Measurements from ENCODE around the gene MRPS18A.
"Not testable (repeated sequence)": the region's sequence is repeated elsewhere in the genome, so short reads cannot be mapped to it uniquely, and the experiment has no call there.

The MRPS18A gene

DNA sequence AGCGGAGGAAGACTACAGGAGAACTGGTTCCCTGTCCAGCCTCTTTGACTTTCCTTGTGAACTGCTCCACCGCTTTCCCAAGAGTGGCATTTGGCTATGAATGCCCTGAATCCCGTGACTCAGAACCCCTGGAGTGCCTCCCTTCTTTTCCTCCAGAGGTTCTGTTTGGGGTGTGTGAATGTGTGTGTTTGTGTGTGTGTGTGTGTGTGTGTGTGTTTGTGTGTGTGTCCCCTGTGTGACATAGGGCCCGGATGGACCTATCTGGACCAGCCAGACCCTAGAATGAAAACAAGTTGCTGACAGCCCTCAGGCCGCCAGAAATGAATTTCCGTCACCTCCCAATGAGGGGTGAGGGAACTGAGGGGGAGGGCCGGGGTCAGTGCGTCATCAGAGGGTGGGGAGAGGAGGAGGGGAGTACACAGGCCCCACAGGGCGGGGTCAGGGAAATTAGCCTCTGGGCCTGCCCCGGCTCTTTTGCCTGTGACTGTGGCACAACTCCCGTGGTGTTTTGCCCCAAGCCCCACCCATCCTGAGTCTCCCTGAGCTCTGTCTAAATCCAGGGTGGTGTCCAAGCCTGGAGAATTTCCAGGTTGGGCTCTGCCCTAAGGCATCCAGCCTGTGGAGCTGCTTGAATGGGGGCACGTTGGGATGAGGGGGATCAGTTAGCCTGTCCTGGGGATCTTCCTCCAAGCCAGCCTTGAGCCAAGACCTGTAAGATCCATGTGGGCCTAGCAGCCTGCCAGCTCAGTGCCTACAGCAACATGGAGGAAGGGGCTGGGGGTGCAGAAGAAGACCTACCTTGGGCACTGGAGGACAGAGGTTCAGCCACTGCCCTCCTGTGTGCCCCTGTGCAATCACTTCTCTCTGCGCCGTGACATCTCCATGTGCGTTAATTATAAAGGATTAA lies 15.2 kb upstream of the MRPS18A start:
- no peak overlapping the region for H3K4me3 ChIP-seq (ENCODE audit: insufficient read length, low read depth)
- no peaks in the 10 kb centered on the region for H3K36me3 ChIP-seq (ENCODE audit: insufficient read depth, insufficient read length, low read length)
- DNase-seq (ENCODE audit: low read depth, low spot score), result peak; percentile 91
- no peaks in the 10 kb centered on the region for H3K9me3 ChIP-seq (ENCODE audit: insufficient read depth, low read length)
- peaks cover 8% of the 10 kb centered on the region for H3K4me1 ChIP-seq (ENCODE audit: insufficient read depth, insufficient read length)
- TF ChIP-seq YY1 (IDR thresholded peaks at IDR 0.05; ENCODE audit: insufficient read depth, insufficient read length) (no peak), SUZ12 (IDR thresholded peaks at IDR 0.05; ENCODE audit: extremely low read depth, insufficient read depth, insufficient read length) (no peak), ZNF274 (IDR thresholded peaks at IDR 0.05; ENCODE audit: low read depth, low read length) (no peak)
- peak overlapping the region; percentile 38 for H3K9ac ChIP-seq (ENCODE audit: insufficient read length, low read depth)
- H3K27me3 ChIP-seq (ENCODE audit: insufficient read depth, insufficient read length), result no peaks in the 10 kb centered on the region

DNA sequence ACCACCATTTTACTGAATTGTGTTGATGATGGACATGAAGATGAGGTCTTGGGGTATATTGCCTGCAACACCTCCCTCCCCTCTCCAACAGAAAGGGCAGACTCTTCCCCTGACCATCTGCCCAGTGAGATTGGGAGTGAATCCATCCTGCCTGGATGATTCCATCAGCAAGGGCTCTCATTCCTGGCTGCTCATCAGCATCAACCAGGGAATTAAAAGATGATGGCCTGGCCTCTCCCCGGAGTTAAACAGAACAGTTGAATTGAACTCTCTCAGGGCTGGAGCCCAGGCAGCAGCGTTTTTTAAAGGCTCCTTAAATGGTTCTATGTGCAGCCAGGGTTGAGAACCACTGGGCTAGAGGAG lies 14.6 kb upstream of the MRPS18A start:
- TF ChIP-seq ZNF274 (IDR thresholded peaks at IDR 0.05; ENCODE audit: low read depth, low read length) (no peak), SUZ12 (IDR thresholded peaks at IDR 0.05; ENCODE audit: extremely low read depth, insufficient read depth, insufficient read length) (no peak), YY1 (IDR thresholded peaks at IDR 0.05; ENCODE audit: insufficient read depth, insufficient read length) (no peak)
- no peaks in the 10 kb centered on the region for H3K36me3 ChIP-seq (ENCODE audit: insufficient read depth, insufficient read length, low read length)
- H3K4me3 ChIP-seq (ENCODE audit: insufficient read length, low read depth), result no peak overlapping the region
- H3K4me1 ChIP-seq (ENCODE audit: insufficient read depth, insufficient read length), result peaks cover 8% of the 10 kb centered on the region
- H3K9ac ChIP-seq (ENCODE audit: insufficient read length, low read depth), result peak overlapping the region; percentile 23
- no peak for DNase-seq (ENCODE audit: low read depth, low spot score)
- no peaks in the 10 kb centered on the region for H3K27me3 ChIP-seq (ENCODE audit: insufficient read depth, insufficient read length)
- H3K9me3 ChIP-seq (ENCODE audit: insufficient read depth, low read length), result no peaks in the 10 kb centered on the region

DNA sequence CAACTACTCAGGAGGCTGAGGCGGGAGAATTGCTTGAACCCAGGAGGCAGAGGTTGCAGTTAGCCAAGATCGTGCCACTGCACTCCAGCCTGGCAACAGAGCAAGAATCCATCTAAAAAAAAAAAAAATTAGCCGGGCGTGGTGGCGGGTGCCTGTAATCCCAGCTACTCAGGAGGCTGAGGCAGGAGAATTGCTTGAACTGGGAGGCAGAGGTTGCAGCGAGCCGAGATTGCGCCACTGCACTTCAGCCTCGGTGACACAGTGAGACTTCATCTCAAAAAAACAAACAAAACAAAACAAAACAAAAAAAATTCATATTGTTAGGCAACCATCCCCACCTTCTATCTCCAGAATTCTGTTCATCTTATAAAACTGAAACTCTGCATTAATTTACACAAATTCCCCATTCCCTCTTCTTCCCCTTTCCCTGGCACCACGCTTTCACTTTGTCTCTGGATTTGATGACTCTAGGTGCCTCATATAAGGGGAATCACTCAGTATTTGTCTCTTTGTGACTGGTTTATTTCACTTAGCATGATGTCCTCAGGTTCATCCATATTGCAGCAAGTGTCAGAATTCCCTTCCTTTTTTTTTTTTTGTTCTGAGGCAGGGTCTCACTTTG lies 13.5 kb upstream of the MRPS18A start:
- not testable (repeated sequence) for H3K4me3 ChIP-seq (ENCODE audit: insufficient read length, low read depth); H3K4me1 ChIP-seq (ENCODE audit: insufficient read depth, insufficient read length); DNase-seq (ENCODE audit: low read depth, low spot score); H3K9me3 ChIP-seq (ENCODE audit: insufficient read depth, low read length); H3K27me3 ChIP-seq (ENCODE audit: insufficient read depth, insufficient read length); H3K36me3 ChIP-seq (ENCODE audit: insufficient read depth, insufficient read length, low read length); H3K9ac ChIP-seq (ENCODE audit: insufficient read length, low read depth)

DNA sequence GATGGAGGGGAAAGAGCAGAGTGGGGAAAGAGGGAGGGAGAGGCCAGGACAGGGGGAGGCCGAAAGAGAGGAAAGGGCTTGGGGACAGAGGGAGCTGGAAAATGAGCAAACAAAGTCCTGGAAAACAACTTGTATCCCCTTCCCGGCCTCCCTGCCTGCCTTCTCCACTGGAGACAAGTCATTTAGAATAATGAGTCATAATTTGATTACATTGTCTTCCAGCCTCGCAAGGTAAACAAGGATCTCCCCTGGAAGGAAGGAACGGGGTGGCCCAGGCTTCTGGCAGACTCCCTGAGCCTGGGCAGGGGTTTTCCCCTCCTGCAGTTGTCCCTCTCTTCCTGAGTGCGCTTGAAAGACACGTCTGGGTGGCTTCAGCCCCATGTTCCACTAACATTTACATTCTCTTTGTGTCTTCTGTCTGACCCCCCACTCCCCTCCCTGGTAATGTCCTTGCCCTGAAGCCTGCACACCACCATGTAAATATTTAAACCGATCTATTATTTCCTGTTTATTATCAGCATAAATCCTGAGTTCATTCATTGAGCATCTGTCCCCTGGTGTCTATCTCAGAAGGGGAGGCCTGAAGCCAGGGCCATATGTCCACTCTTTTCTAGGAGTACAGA lies 12.1 kb upstream of the MRPS18A start:
- Histone ChIP-seq H3K27me3 (ENCODE audit: insufficient read depth, insufficient read length) (no peaks in the 10 kb centered on the region), H3K36me3 (ENCODE audit: insufficient read depth, insufficient read length, low read length) (no peaks in the 10 kb centered on the region), H3K4me1 (ENCODE audit: insufficient read depth, insufficient read length) (peaks cover 10% of the 10 kb centered on the region), H3K9ac (ENCODE audit: insufficient read length, low read depth) (no peak overlapping the region), H3K4me3 (ENCODE audit: insufficient read length, low read depth) (no peak overlapping the region), H3K9me3 (ENCODE audit: insufficient read depth, low read length) (no peaks in the 10 kb centered on the region)
- DNase-seq (ENCODE audit: low read depth, low spot score), result no peak
- TF ChIP-seq YY1 (IDR thresholded peaks at IDR 0.05; ENCODE audit: insufficient read depth, insufficient read length), result no peak
- TF ChIP-seq SUZ12 (IDR thresholded peaks at IDR 0.05; ENCODE audit: extremely low read depth, insufficient read depth, insufficient read length), result no peak
- TF ChIP-seq ZNF274 (IDR thresholded peaks at IDR 0.05; ENCODE audit: low read depth, low read length), result no peak

DNA sequence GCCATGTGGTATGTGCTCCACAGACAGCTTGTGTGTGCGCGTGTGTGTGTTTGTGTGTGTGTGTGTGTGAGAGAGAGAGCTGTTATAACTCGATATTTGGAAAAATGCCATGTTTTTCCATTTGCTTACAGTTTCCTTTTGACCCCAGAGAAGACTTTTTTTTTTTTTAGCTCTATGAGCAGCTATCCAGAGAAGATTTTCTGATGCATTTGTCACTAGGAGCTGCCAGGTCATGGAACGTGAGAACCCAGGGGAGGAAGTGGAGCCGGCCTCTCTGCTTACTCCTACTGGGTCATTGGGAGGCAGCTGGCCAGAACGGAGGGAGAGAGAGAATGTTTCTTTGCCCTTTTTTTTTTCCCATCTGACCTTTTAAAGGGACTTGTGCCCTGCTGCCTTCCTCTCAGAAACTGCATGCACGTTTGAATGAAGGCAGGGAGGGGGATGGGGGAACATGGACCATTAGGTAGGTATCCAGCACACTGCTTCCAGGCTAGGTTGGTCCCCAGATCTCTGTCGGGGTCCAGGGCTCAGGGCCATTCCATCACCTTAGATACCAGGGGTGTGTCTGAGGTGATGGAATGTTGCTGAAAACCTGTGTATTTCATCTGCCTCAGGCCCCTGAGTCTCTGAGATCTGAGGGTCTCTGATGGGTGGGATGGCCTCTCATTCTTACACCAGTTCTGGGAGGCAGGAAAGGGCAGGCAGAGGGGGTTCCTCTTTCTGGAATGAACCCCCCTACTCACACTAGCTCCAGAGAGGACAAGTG lies 11.2 kb upstream of the MRPS18A start:
- no peaks in the 10 kb centered on the region for H3K27me3 ChIP-seq (ENCODE audit: insufficient read depth, insufficient read length)
- H3K9ac ChIP-seq (ENCODE audit: insufficient read length, low read depth), result peak overlapping the region; percentile 12
- H3K4me3 ChIP-seq (ENCODE audit: insufficient read length, low read depth), result no peak overlapping the region
- H3K4me1 ChIP-seq (ENCODE audit: insufficient read depth, insufficient read length), result peaks cover 10% of the 10 kb centered on the region
- no peaks in the 10 kb centered on the region for H3K9me3 ChIP-seq (ENCODE audit: insufficient read depth, low read length)
- DNase-seq (ENCODE audit: low read depth, low spot score), result no peak
- H3K36me3 ChIP-seq (ENCODE audit: insufficient read depth, insufficient read length, low read length), result no peaks in the 10 kb centered on the region
- TF ChIP-seq YY1 (IDR thresholded peaks at IDR 0.05; ENCODE audit: insufficient read depth, insufficient read length) (no peak), SUZ12 (IDR thresholded peaks at IDR 0.05; ENCODE audit: extremely low read depth, insufficient read depth, insufficient read length) (no peak), ZNF274 (IDR thresholded peaks at IDR 0.05; ENCODE audit: low read depth, low read length) (no peak)

DNA sequence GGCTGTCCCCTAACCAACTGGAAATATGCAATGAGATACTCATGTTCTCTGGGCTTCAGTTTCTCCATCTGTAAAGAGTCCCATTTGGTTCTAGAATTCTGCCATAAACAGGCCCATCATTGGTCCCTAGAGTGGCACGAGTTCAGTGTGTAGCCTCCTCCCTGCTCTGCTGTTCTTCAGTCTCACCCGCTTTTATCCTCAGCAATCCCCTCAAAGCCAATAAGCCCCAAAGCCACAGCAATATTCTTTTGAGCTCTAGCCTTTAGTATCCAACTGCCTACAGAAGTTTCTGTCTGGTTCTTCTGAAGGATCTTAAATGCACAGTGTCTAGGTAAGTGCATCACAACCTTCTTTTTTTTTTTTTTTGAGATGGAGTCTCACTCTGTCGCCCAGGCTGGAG lies 9.8 kb upstream of the MRPS18A start:
- DNase-seq (ENCODE audit: low read depth, low spot score), result no peak
- Histone ChIP-seq H3K36me3 (ENCODE audit: insufficient read depth, insufficient read length, low read length) (no peaks in the 10 kb centered on the region), H3K9ac (ENCODE audit: insufficient read length, low read depth) (no peak overlapping the region), H3K4me3 (ENCODE audit: insufficient read length, low read depth) (no peak overlapping the region), H3K27me3 (ENCODE audit: insufficient read depth, insufficient read length) (no peaks in the 10 kb centered on the region), H3K9me3 (ENCODE audit: insufficient read depth, low read length) (no peaks in the 10 kb centered on the region), H3K4me1 (ENCODE audit: insufficient read depth, insufficient read length) (peaks cover 10% of the 10 kb centered on the region)
- TF ChIP-seq ZNF274 (IDR thresholded peaks at IDR 0.05; ENCODE audit: low read depth, low read length), result no peak
- TF ChIP-seq YY1 (IDR thresholded peaks at IDR 0.05; ENCODE audit: insufficient read depth, insufficient read length), result no peak
- no peak for TF ChIP-seq SUZ12 (IDR thresholded peaks at IDR 0.05; ENCODE audit: extremely low read depth, insufficient read depth, insufficient read length)

DNA sequence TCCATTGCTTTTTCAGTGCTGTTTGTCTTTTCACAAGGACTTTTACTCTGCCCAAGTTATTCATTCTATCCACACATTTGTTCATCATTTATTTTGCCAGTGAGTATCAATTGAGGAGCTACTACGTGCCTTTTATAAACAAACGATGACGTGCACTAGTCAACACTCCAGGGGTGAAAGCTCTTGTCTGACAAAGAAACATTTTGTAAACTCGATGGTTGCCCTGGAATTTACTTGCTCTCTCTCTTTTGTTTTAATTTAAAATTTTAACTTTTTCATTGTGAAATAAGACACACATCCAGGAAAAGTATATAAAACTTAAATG lies 8.3 kb upstream of the MRPS18A start:
- no peak for DNase-seq (ENCODE audit: low read depth, low spot score)
- Histone ChIP-seq H3K4me1 (ENCODE audit: insufficient read depth, insufficient read length) (peaks cover 6% of the 10 kb centered on the region), H3K36me3 (ENCODE audit: insufficient read depth, insufficient read length, low read length) (no peaks in the 10 kb centered on the region), H3K9ac (ENCODE audit: insufficient read length, low read depth) (no peak overlapping the region), H3K4me3 (ENCODE audit: insufficient read length, low read depth) (no peak overlapping the region), H3K27me3 (ENCODE audit: insufficient read depth, insufficient read length) (no peaks in the 10 kb centered on the region), H3K9me3 (ENCODE audit: insufficient read depth, low read length) (no peaks in the 10 kb centered on the region)
- TF ChIP-seq ZNF274 (IDR thresholded peaks at IDR 0.05; ENCODE audit: low read depth, low read length), result no peak
- TF ChIP-seq YY1 (IDR thresholded peaks at IDR 0.05; ENCODE audit: insufficient read depth, insufficient read length), result no peak
- TF ChIP-seq SUZ12 (IDR thresholded peaks at IDR 0.05; ENCODE audit: extremely low read depth, insufficient read depth, insufficient read length), result no peak
